ENCODE results near the gene JAG2.

JAG2 gene

GRCh38 chr14:105168496-105168978 lies at the start of gene JAG2:
TSS of gene JAG2 (minus strand) at chr14:105168776. CDS start at chr14:105168420, 356 bp downstream.
- DNase-seq (ENCODE audit: low read depth) = no peak

GRCh38 chr14:105217774-105218173 lies 49.2 kb upstream of the JAG2 start:
- no peak for DNase-seq (ENCODE audit: low read depth)

GRCh38 chr14:105216490-105217247 lies 48.1 kb upstream of the JAG2 start:
- no peak for DNase-seq (ENCODE audit: low read depth)

- DNase-seq (ENCODE audit: low read depth) = no peak
Observed at GRCh38 chr14:105215602-105216001, 47.0 kb upstream of the JAG2 start.

GRCh38 chr14:105214324-105214915 lies 45.8 kb upstream of the JAG2 start:
- no peak for DNase-seq (ENCODE audit: low read depth)

- DNase-seq (ENCODE audit: low read depth) = no peak
Observed at GRCh38 chr14:105213361-105213760, 44.8 kb upstream of the JAG2 start.

- no peak for DNase-seq (ENCODE audit: low read depth)
Observed at GRCh38 chr14:105212541-105213300, 44.1 kb upstream of the JAG2 start.

GRCh38 chr14:105211758-105212089 lies 43.1 kb upstream of the JAG2 start:
- no peak for DNase-seq (ENCODE audit: low read depth)

- DNase-seq (ENCODE audit: low read depth) = no peak
Observed at GRCh38 chr14:105211086-105211757, 42.6 kb upstream of the JAG2 start.

- no peak for DNase-seq (ENCODE audit: low read depth)
Observed at GRCh38 chr14:105210266-105211025, 41.9 kb upstream of the JAG2 start.

- no peak for DNase-seq (ENCODE audit: low read depth)
Observed at GRCh38 chr14:105209646-105210045, 41.1 kb upstream of the JAG2 start.

- DNase-seq (ENCODE audit: low read depth) = no peak
Observed at GRCh38 chr14:105209091-105209490, 40.5 kb upstream of the JAG2 start.

GRCh38 chr14:105208738-105209075 lies 40.1 kb upstream of the JAG2 start:
- DNase-seq (ENCODE audit: low read depth) = no peak

- DNase-seq (ENCODE audit: low read depth) = no peak
Observed at GRCh38 chr14:105207996-105208737, 39.6 kb upstream of the JAG2 start.

GRCh38 chr14:105207460-105207901 lies 38.9 kb upstream of the JAG2 start:
- DNase-seq (ENCODE audit: low read depth) = no peak

GRCh38 chr14:105206873-105207272 lies 38.3 kb upstream of the JAG2 start:
- DNase-seq (ENCODE audit: low read depth) = no peak

- DNase-seq (ENCODE audit: low read depth) = no peak
Observed at GRCh38 chr14:105205673-105206208, 37.2 kb upstream of the JAG2 start.

GRCh38 chr14:105204931-105205672 lies 36.5 kb upstream of the JAG2 start:
- no peak for DNase-seq (ENCODE audit: low read depth)

- DNase-seq (ENCODE audit: low read depth) = no peak
Observed at GRCh38 chr14:105204206-105204930, 35.8 kb upstream of the JAG2 start.

Data from CMK (cell line).